CD4-positive, alpha-beta T cell (primary cell): Measurements from ENCODE around the gene SYTL2. TPM values are rescaled to one million over a fixed set of nuclear protein-coding genes. Genes with fewer than 3 reads are reported as not detected.
A peak's percentile ranks its signal among the peaks of the same experiment; 100 is the strongest.

Experiments
- ATAC-seq: fragments of 200-7000 bp; cut with Tn5 transposase; one replicate; pipeline ENCODE4 v1.10.0; 2022; ENCODE audit warnings: mild to moderate bottlenecking; ENCODE audit not compliant: poor library complexity
- CTCF ChIA-PET: fragments of 350-600 bp; sonication (Branson Sonifier 250); formaldehyde crosslinking; loops from one replicate; lab custom pipeline; 2021; ENCODE audit warnings: antibody characterized with exemption, inconsistent platforms; lab: Charles Lee
- POLR2A ChIA-PET: fragments of 350-600 bp; sonication (Branson Sonifier 250); formaldehyde crosslinking; loops from one replicate; lab custom pipeline; 2021; ENCODE audit warnings: antibody characterized with exemption, inconsistent platforms; lab: Charles Lee
- DNase-seq, 14 experiments: peaks; one replicate each; pipeline ENCODE4 v3.0.0-alpha.2; 2013 to 2020; ENCODE audit warnings: mixed read lengths in 2 of 14
- H3K27ac ChIP-seq, 2 donors: one replicate each; pipeline versions ENCODE4 v1.5.1 to v1.7.0; 2013; ENCODE audit warnings: low read length in 2 of 2, low read depth in 1 of 2, mild to moderate bottlenecking in 1 of 2
- H3K27me3 ChIP-seq, 2 experiments: 1 replicate in 1 of 2; 2 replicates in 1 of 2; pipeline versions ENCODE4 v1.6.1 to v1.7.0; 2013; ENCODE audit warnings: low read length in 2 of 2, control low read depth in 1 of 2, mild to moderate bottlenecking in 1 of 2, moderate library complexity in 1 of 2; ENCODE audit not compliant: insufficient read depth in 2 of 2, control insufficient read depth in 1 of 2
- H3K36me3 ChIP-seq: one replicate; pipeline ENCODE4 v1.6.1; 2013; ENCODE audit warnings: low read length, control low read depth; ENCODE audit not compliant: insufficient read depth
- H3K4me1 ChIP-seq: one replicate; pipeline ENCODE4 v1.6.1; 2013; ENCODE audit warnings: low read length, control low read depth; ENCODE audit not compliant: insufficient read depth
- H3K4me3 ChIP-seq: one replicate; pipeline ENCODE4 v1.5.1; 2013; ENCODE audit warnings: mild to moderate bottlenecking, low read length, moderate library complexity
- H3K9me3 ChIP-seq, 2 experiments: 1 replicate in 1 of 2; 2 replicates in 1 of 2; pipeline versions ENCODE4 v1.6.1 to v1.7.0; 2013; ENCODE audit warnings: low read length in 2 of 2, mild to moderate bottlenecking in 2 of 2, control low read depth in 1 of 2, moderate library complexity in 1 of 2; ENCODE audit not compliant: control insufficient read depth in 1 of 2, insufficient read depth in 1 of 2
- H3K27ac Mint-ChIP-seq: one replicate; pipeline ENCODE4 v1.8.0; 2020; ENCODE audit warnings: mixed read lengths
- H3K27me3 Mint-ChIP-seq: one replicate; pipeline ENCODE4 v1.8.0; 2021; ENCODE audit warnings: mixed read lengths
- H3K36me3 Mint-ChIP-seq: one replicate; pipeline ENCODE4 v1.8.0; 2021; ENCODE audit warnings: low read depth, mixed read lengths
- H3K4me1 Mint-ChIP-seq: one replicate; pipeline ENCODE4 v1.8.0; 2021; ENCODE audit warnings: low read depth, mixed read lengths
- H3K4me3 Mint-ChIP-seq: one replicate; pipeline ENCODE4 v1.8.0; 2020; ENCODE audit warnings: mild to moderate bottlenecking, mixed read lengths
- H3K9me3 Mint-ChIP-seq: one replicate; pipeline ENCODE4 v1.8.0; 2020; ENCODE audit warnings: mixed read lengths
- intact Hi-C, 2 experiments: fragments of 100-400 bp; cut with DNase I in 1 of 2; cut with micrococcal nuclease in 1 of 2; formaldehyde crosslinking; loops; one replicate each; pipeline versions ENCODE4 v1.15.1 to v1.9.0; 2023 to 2025; cut with DNase I, micrococcal nuclease
- total RNA-seq, 174 experiments: library from RNA in 2 of 174; stranded (reverse) in 2 of 174; gene quantifications; one replicate each; pipeline ENCODE4 v1.2.3 and lab custom pipeline; 2021 to 2026
- TF ChIP-seq, protein P1 (sequence below): fragments of 200-600 bp; IDR thresholded peaks from one replicate; pipeline ENCODE4 v1.8.0; 2022; ENCODE audit warnings: antibody characterized with exemption, mild to moderate bottlenecking

SYTL2 gene
- total RNA-seq, 2 experiments from 2014 or later = 35.4 to 36.7 TPM

GRCh38 chr11:85705800-85706199, 105.1 kb downstream of the SYTL2 start:
- no peaks in the 10 kb centered on the region for H3K4me1 ChIP-seq
- CTCF ChIA-PET = interaction anchor here (0.5 kb wide), 1 partner anchor 12 kb away, joined by 3 read pairs; no protein-coding TSS in a partner anchor
- POLR2A ChIA-PET = no interaction called here
- no peaks in the 10 kb centered on the region for H3K27me3 ChIP-seq
- no peak for DNase-seq
- ATAC-seq = no peak
- H3K27ac Mint-ChIP-seq = no peak overlapping the region
- no peaks in the 10 kb centered on the region for H3K9me3 ChIP-seq
- H3K4me1 Mint-ChIP-seq = peaks cover 2% of the 10 kb centered on the region
- H3K36me3 Mint-ChIP-seq = peaks cover 21% of the 10 kb centered on the region
- H3K4me3 ChIP-seq = no peak overlapping the region
- no peaks in the 10 kb centered on the region for H3K9me3 Mint-ChIP-seq
- H3K4me3 Mint-ChIP-seq = no peak overlapping the region
- H3K36me3 ChIP-seq = peaks cover 3% of the 10 kb centered on the region
- no peaks in the 10 kb centered on the region for H3K27me3 Mint-ChIP-seq
- intact Hi-C loops = no loop called here
- TF ChIP-seq, protein P1, sequence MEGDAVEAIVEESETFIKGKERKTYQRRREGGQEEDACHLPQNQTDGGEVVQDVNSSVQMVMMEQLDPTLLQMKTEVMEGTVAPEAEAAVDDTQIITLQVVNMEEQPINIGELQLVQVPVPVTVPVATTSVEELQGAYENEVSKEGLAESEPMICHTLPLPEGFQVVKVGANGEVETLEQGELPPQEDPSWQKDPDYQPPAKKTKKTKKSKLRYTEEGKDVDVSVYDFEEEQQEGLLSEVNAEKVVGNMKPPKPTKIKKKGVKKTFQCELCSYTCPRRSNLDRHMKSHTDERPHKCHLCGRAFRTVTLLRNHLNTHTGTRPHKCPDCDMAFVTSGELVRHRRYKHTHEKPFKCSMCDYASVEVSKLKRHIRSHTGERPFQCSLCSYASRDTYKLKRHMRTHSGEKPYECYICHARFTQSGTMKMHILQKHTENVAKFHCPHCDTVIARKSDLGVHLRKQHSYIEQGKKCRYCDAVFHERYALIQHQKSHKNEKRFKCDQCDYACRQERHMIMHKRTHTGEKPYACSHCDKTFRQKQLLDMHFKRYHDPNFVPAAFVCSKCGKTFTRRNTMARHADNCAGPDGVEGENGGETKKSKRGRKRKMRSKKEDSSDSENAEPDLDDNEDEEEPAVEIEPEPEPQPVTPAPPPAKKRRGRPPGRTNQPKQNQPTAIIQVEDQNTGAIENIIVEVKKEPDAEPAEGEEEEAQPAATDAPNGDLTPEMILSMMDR = no peak
- no peak overlapping the region for H3K27ac ChIP-seq

GRCh38 chr11:85704967-85705366, 106.0 kb downstream of the SYTL2 start:
- Histone ChIP-seq H3K27me3 (no peaks in the 10 kb centered on the region), H3K9me3 (no peaks in the 10 kb centered on the region), H3K4me3 (no peak overlapping the region), H3K27ac (no peak overlapping the region), H3K4me1 (peaks cover 3% of the 10 kb centered on the region), H3K36me3 (peaks cover 3% of the 10 kb centered on the region)
- ChIA-PET CTCF (no interaction called here), POLR2A (no interaction called here)
- intact Hi-C loops = loop anchor here in 1 of 2 experiments (5.0 kb wide), 1 partner anchor 42 kb away; no protein-coding TSS in a partner anchor
- H3K9me3 Mint-ChIP-seq = no peaks in the 10 kb centered on the region
- peaks cover 10% of the 10 kb centered on the region for H3K4me1 Mint-ChIP-seq
- H3K36me3 Mint-ChIP-seq = peaks cover 21% of the 10 kb centered on the region
- DNase-seq (no peak), ATAC-seq (no peak)
- no peak overlapping the region for H3K4me3 Mint-ChIP-seq
- TF ChIP-seq, protein P1 = no peak
- H3K27me3 Mint-ChIP-seq = no peaks in the 10 kb centered on the region
- no peak overlapping the region for H3K27ac Mint-ChIP-seq

DNA sequence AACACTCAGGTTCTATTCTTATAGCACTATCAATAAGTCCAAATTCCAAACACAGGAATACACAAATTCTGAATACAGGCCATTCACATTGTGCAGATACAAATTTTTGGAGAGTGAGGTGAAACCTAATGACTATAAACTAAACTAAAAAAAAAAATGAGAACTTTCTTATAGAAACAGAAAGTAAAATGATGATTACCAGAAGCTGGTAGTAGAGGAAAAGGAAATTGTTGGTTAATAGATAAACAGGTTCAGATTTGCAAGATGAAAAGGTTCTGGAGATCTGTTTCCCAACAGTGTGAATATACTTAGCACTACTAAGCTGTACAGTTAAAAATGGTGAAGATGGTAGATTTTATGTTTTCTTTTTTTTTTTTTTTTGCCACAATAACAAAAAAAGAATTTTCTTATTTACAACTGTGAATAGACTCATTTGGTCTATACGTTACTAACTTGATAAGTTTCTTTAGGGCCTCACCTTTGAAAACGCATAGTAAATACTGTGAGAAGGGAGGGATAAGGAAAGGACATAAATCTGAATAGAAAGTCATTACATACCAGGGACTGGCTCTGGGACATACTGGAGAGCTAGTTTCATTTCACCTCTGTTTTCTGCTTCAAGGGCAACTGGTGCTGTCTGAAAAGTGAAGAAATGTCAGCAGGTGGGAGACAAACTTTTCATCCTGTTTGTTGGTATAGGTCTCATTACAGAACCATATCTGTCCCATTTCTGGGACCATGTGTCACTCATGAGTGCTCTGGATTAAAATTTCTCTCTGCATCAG, 110.8 kb downstream of the SYTL2 start:
- H3K27ac ChIP-seq = no peak overlapping the region
- DNase-seq (peak in 3 of 14 experiments; percentile 11 to 68 (median 30)), ATAC-seq (peak; percentile 71)
- Mint-ChIP-seq H3K27ac (peak overlapping the region; percentile 47), H3K36me3 (peaks cover 32% of the 10 kb centered on the region), H3K4me3 (peak overlapping the region; percentile 16), H3K4me1 (peaks cover 22% of the 10 kb centered on the region), H3K27me3 (no peaks in the 10 kb centered on the region), H3K9me3 (no peaks in the 10 kb centered on the region)
- no peaks in the 10 kb centered on the region for H3K36me3 ChIP-seq
- no peak overlapping the region for H3K4me3 ChIP-seq
- no peaks in the 10 kb centered on the region for H3K27me3 ChIP-seq
- no peaks in the 10 kb centered on the region for H3K9me3 ChIP-seq
- TF ChIP-seq, protein P1 = no peak
- peaks cover 8% of the 10 kb centered on the region for H3K4me1 ChIP-seq
- ChIA-PET CTCF (interaction anchor here (0.6 to 2.3 kb wide), 8 partner anchors 13 to 364 kb away, joined by 3 to 7 read pairs (median 4); partner anchors contain the start of gene CCDC83), POLR2A (interaction anchor here (0.9 to 3.0 kb wide), 8 partner anchors 14 to 1337 kb away, joined by 3 to 14 read pairs (median 4); partner anchors contain the start of genes CCDC89, CREBZF and TMEM135)
- intact Hi-C loops = loop anchor here (5.0 to 10.0 kb wide), 3 partner anchors 47 to 265 kb away; no protein-coding TSS in a partner anchor
